SW480 (cell line): ENCODE data around the gene ABHD3.
"Not testable (repeated sequence)": the region's sequence is repeated elsewhere in the genome, so short reads cannot be mapped to it uniquely, and the experiment has no call there.

Experiments used
- DNase-seq: peaks from one replicate; pipeline ENCODE4 v3.0.0-alpha.2; 2016; ENCODE audit warnings: low spot score

ABHD3 gene

DNA sequence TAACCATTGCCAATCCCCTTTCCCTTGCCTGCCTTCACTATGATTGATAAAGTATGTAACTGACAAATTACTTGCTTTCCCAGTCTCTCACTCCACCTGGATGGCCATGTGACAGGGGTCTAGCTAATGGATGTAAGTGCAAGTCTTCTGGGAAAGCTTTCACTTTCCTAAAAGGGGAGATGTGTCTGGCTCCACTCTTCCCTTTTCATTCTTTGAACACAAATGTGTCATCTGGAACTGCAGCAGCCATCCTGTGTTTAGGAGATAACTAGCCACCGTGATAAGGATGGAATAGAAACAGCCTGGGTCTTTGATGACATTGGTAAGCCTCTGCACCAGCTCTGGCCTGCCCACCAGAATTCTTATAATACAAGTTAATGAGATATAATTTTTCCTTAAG, 54.3 kb downstream of the ABHD3 start:
- DNase-seq = no peak

GRCh38 chr18:21640375-21640774, 64.2 kb downstream of the ABHD3 start:
- DNase-seq = not testable (repeated sequence)

- DNase-seq = no peak
These were observed 65.8 kb downstream of the ABHD3 start for GRCh38 chr18:21638822-21639221.

- no peak for DNase-seq
These were observed 67.8 kb downstream of the ABHD3 start for GRCh38 chr18:21636769-21637168.

DNA sequence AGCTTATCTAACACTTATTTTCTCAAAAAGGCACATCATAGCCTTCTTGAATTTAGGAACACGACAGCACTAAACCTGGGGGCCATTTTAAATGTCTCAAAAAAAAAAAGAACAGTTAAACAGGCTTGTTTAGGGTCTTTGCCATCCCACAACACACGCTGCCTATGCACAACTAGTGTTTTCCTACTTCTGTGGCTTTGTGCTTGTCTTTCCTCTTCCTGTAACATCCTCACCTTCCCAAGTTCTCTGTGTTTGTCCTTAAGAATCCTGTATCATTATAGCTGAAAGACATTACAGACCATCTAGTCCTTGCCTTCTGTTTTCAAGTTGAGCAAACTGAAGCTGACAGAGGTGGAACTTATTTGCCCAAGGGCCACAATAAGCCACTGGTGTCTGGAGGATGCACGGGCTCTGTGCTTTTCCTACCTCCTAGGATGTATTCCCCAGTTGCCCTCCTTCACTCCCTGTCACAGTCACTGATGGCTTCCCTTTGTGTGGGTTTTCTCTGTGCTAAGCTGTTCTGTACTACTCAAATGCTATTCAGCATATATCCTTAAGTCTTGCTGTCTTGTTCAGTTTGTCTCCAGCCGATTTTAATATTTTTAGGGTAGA, 69.9 kb downstream of the ABHD3 start:
- no peak for DNase-seq

- no peak for DNase-seq
These were observed 72.2 kb downstream of the ABHD3 start for GRCh38 chr18:21632393-21632792.

GRCh38 chr18:21629089-21629832, 75.3 kb downstream of the ABHD3 start:
- no peak for DNase-seq

DNA sequence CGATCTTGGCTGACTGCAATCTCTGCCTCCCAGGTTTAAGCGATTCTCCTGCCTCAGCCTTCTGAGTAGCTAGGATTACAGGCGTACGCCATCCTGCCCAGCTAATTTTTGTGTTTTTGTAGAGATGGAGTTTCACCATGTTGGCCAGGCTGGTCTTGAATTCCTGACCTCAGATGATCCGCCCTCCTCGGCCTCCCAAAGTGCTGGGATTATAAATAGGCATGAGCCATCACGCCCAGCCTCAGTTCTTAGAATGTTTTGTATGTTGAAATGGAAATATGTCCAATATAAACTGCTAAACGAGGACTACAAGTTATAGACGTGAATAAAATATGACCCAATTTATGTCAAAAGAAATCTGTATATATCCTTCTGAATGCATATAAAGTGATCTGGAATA, 82.9 kb downstream of the ABHD3 start:
- DNase-seq = not testable (repeated sequence)

DNA sequence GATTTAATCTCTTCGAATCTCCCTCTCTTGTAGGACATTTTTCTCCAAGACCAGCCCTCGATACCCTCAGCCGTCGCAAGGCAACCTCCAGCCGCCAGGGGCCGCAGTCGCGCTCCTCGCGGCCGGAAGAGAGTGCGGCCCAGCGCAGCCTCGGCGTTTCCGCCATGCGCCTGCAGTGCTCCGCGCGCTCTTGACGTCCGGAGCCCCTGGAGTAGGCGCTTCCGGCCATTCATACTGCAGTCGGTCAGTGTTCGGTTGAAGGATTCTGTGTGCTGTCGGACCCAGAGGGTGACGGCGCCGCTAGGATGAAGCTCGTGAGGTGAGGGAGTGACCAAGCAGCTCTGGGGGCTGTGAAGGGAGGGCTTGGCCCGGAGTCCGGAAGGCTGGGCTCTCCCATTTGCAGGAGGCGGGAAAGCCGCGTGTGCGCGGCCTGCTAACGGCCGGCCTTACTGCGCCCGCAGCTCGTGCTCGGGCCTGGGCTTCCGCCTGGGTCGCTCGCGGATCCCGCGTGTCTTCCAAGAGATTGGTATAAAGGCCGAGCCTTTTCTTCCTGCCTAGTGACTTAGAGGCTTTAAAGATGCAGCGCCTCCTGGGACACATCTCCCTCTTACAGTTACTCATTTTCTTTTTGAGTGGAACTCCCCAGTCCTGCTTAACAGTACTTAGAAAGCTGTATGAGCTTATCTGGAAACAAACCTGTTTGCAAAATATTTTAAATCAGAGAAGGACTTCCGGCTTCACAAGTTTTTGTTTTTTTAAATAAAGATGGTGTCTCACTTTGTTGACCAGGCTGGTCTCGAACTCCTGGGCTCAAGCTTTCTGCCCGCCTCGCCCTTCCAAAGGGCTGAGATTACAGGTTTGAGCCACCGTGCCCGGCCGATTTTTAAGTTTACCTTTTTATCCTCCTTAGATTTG, 92.2 kb downstream of the ABHD3 start, which contains the start of gene SNRPD1:
Gene SNRPD1 (plus strand): TSS at position 190 of the 915 bp plus-strand sequence. CDS start 116 bp downstream, at position 306.
- DNase-seq = peak; percentile 88

DNA sequence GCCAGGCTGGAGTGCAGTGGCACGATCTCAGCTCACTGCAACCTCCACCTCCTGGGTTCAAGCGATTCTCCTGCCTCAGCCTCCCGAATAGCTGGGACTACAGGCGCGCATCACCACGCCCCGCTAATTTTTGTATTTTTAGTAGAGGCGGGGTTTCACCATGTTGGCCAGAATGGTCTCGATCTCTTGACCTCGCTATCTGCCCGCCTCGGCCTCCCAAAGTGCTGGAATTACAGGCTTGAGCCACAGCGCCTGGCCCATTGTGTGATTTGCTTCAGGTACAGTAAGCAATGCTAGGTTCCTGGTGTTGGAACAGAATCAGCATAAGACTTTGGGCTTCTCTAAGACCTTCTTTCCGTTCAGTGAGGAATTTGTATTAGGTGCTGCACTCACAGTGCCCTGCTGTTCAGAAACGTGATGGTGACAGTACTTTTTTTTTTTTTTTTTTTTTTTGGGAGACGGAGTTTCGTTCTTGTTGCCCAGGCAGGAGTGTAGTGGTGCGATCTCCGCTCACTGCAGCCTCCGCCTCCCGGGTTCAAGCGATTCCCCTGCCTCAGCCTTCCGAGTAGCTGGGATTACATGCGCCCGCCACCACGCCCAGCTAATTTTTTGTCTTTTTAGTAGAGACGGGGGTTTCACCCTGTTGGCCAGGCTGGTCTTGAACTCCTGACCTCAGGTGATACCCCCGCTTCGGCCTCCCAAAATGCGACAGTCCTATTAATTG, 93.0 kb downstream of the ABHD3 start:
- DNase-seq = not testable (repeated sequence)

DNA sequence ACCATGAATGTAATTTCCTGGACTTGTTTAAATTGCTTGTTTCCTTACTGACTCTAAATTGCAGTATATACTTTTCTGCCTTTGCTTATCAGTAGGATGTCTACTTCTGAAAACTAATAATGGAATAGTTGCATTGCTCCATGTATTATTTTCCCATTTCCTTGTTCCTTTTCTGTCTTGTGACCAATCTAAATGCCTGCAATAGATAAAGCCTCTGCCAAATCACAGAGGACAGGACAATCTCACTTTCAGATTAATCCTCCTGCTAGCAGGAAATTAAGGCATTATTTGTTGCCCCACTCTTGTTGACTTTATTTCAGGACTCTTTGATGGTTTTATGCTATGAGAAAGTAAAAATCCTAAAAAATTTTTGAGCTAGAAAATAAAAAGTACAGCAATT, 99.4 kb downstream of the ABHD3 start:
- DNase-seq = no peak

- DNase-seq = no peak
These were observed 99.9 kb downstream of the ABHD3 start for GRCh38 chr18:21604671-21605070.

DNA sequence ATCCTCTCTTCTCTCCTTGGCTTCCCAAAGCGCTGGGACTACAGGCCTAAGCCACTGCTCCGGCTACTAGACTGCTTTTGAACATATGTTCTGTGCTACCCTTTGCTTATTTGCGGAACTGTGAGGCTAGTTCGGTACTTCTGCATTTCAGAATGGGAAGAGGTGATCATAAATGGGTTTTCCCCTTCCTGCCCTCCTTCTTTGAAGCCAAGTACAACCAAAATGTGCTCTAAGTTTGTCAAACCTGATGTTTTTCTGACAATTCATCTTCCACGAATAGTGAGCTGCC, 102.3 kb downstream of the ABHD3 start:
- DNase-seq = no peak
